ENCODE results near the gene GORASP2. TPM values are rescaled to one million over a fixed set of nuclear protein-coding genes. Genes with fewer than 3 reads are reported as not detected.
A peak's percentile ranks its signal among the peaks of the same experiment; 100 is the strongest.

GORASP2 gene
- total and polyA plus RNA-seq, 2 experiments from 2014 or later: 70.4 to 132 TPM

DNA sequence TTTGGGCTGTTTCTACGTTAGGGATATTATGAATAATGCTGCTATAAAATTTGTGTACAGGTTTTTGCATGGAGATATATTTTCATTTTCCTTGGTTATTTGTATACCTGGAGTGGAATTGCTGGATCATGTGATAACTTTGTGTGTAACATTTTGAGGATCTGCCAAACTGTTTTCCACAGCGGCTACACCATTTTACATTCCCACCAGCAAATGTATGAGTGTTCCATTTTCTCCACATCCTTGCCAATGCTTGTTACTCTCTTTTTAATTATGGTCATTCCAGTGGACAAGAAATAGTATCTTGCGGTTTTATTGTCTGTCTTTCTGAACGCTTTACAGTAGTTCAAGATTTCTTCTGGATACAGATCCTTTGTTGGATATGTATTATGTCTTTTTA is 13.6 kb downstream of the GORASP2 start:
- peaks cover 13% of the 10 kb centered on the region; the same call in 1 of the 2 replicates for H3K4me1 ChIP-seq (ENCODE audit: insufficient read depth)
- H3K9me2 ChIP-seq (ENCODE audit: insufficient read depth): no peaks in the 10 kb centered on the region
- in situ Hi-C loops (cut with MboI): no loop called here
- WGBS, 2 experiments (ENCODE audit: low coverage in 1 of 2, low lambda C conversion rate in 2 of 2, missing lambda C conversion rate in 2 of 2): 57% methylated on average over 4 of the region's 4 CpGs
- peaks cover 100% of the 10 kb centered on the region for H3K79me2 ChIP-seq (ENCODE audit: insufficient read depth)
- H3K36me3 ChIP-seq (ENCODE audit: low read depth): peaks cover 5% of the 10 kb centered on the region; the same call in 1 of the 2 replicates
- DNase-seq: peak; percentile 18
- H3K4me3 ChIP-seq: no peak overlapping the region
- peaks cover 56% of the 10 kb centered on the region; the same call in 1 of the 2 replicates for H4K20me1 ChIP-seq (ENCODE audit: insufficient read depth)
- TF ChIP-seq EZH2 (IDR thresholded peaks at IDR 0.05; ENCODE audit: insufficient read depth, poor library complexity, severe bottlenecking) (no peak), EZH2phosphoT487 (IDR thresholded peaks at IDR 0.05; ENCODE audit: insufficient read depth, low read depth) (no peak)
- H3K27me3 ChIP-seq (replicated peaks; ENCODE audit: insufficient read depth): no peaks in the 10 kb centered on the region
- H3K9ac ChIP-seq: no peak overlapping the region
- no peak overlapping the region for H3K4me2 ChIP-seq (ENCODE audit: unreplicated experiment)
- H3K27ac ChIP-seq: no peak overlapping the region
- H3K9me3 ChIP-seq (ENCODE audit: low read depth): no peaks in the 10 kb centered on the region
- H2AFZ ChIP-seq: no peak overlapping the region
- peaks cover 24% of the 10 kb centered on the region for H3F3A ChIP-seq (ENCODE audit: insufficient read depth)

DNA sequence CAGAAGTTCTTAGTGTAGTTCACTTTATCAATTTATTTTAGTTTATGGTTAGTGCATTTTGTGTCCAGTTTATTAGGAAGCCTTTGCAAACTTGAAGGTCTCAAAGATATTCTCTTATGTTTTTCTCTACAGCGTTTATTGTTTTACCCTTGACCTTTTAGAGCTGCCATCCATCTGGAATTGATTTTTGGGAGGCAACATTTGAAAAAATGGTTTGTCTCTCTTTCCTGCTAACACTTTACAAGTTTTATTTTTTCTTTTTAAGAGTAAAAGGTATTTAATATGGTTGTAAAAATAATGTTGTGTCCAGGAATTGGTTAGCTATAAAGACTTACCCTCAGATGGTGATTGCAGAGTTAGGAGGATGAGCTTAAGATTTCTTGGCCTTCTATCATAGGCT is 14.0 kb downstream of the GORASP2 start:
- peaks cover 4% of the 10 kb centered on the region; the same call in 1 of the 2 replicates for H3K36me3 ChIP-seq (ENCODE audit: low read depth)
- H2AFZ ChIP-seq: no peak overlapping the region
- H3K27me3 ChIP-seq (replicated peaks; ENCODE audit: insufficient read depth): no peaks in the 10 kb centered on the region
- H3K4me2 ChIP-seq (ENCODE audit: unreplicated experiment): no peak overlapping the region
- DNase-seq: no peak
- H3K9me3 ChIP-seq (ENCODE audit: low read depth): no peaks in the 10 kb centered on the region
- WGBS, 2 experiments (ENCODE audit: low coverage in 1 of 2, low lambda C conversion rate in 2 of 2, missing lambda C conversion rate in 2 of 2): 33 to 48% methylated on average over 1 of the region's 1 CpG
- no peaks in the 10 kb centered on the region for H3K9me2 ChIP-seq (ENCODE audit: insufficient read depth)
- H3F3A ChIP-seq (ENCODE audit: insufficient read depth): peaks cover 24% of the 10 kb centered on the region
- H3K79me2 ChIP-seq (ENCODE audit: insufficient read depth): peaks cover 100% of the 10 kb centered on the region
- no peak overlapping the region for H3K27ac ChIP-seq
- no peak overlapping the region for H3K9ac ChIP-seq
- H4K20me1 ChIP-seq (ENCODE audit: insufficient read depth): peaks cover 57% of the 10 kb centered on the region; the same call in 1 of the 2 replicates
- in situ Hi-C loops (cut with MboI): no loop called here
- TF ChIP-seq EZH2 (IDR thresholded peaks at IDR 0.05; ENCODE audit: insufficient read depth, poor library complexity, severe bottlenecking) (no peak), EZH2phosphoT487 (IDR thresholded peaks at IDR 0.05; ENCODE audit: insufficient read depth, low read depth) (no peak)
- H3K4me3 ChIP-seq: no peak overlapping the region
- H3K4me1 ChIP-seq (ENCODE audit: insufficient read depth): peaks cover 13% of the 10 kb centered on the region; the same call in 1 of the 2 replicates

DNA sequence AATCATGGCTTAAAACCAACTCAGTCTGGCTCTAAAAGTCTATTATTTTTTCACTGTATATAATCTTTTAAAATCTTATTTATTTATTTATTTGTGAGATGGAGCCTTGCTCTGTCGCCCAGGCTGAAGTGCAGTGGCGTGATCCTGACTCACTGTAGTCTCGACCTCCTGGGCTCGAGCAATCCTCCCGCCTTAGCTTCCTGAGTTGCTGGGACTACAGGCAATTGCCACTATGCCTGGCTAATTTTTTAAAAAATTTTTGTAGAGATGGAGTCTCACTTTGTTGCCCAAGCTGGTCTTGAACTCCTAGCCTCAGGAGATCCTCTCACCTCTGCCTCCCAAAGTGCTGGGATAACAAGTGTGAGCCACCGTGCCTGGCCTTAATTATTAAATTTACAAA is 14.5 kb downstream of the GORASP2 start:
- TF ChIP-seq EZH2 (IDR thresholded peaks at IDR 0.05; ENCODE audit: insufficient read depth, poor library complexity, severe bottlenecking) (no peak), EZH2phosphoT487 (IDR thresholded peaks at IDR 0.05; ENCODE audit: insufficient read depth, low read depth) (no peak)
- 71 to 76% methylated on average over 6 of the region's 6 CpGs for WGBS, 2 experiments (ENCODE audit: low coverage in 1 of 2, low lambda C conversion rate in 2 of 2, missing lambda C conversion rate in 2 of 2)
- H3K9me2 ChIP-seq (ENCODE audit: insufficient read depth): no peaks in the 10 kb centered on the region
- peaks cover 52% of the 10 kb centered on the region; the same call in 1 of the 2 replicates for H4K20me1 ChIP-seq (ENCODE audit: insufficient read depth)
- H3K9me3 ChIP-seq (ENCODE audit: low read depth): no peaks in the 10 kb centered on the region
- peaks cover 24% of the 10 kb centered on the region for H3F3A ChIP-seq (ENCODE audit: insufficient read depth)
- in situ Hi-C loops (cut with MboI): no loop called here
- H3K4me3 ChIP-seq: no peak overlapping the region
- H3K27me3 ChIP-seq (replicated peaks; ENCODE audit: insufficient read depth): no peaks in the 10 kb centered on the region
- DNase-seq: no peak
- H3K9ac ChIP-seq: no peak overlapping the region
- peaks cover 100% of the 10 kb centered on the region for H3K79me2 ChIP-seq (ENCODE audit: insufficient read depth)
- no peak overlapping the region for H3K4me2 ChIP-seq (ENCODE audit: unreplicated experiment)
- no peak overlapping the region for H2AFZ ChIP-seq
- H3K27ac ChIP-seq: no peak overlapping the region
- peaks cover 13% of the 10 kb centered on the region; the same call in 1 of the 2 replicates for H3K4me1 ChIP-seq (ENCODE audit: insufficient read depth)
- H3K36me3 ChIP-seq (ENCODE audit: low read depth): no peaks in the 10 kb centered on the region

DNA sequence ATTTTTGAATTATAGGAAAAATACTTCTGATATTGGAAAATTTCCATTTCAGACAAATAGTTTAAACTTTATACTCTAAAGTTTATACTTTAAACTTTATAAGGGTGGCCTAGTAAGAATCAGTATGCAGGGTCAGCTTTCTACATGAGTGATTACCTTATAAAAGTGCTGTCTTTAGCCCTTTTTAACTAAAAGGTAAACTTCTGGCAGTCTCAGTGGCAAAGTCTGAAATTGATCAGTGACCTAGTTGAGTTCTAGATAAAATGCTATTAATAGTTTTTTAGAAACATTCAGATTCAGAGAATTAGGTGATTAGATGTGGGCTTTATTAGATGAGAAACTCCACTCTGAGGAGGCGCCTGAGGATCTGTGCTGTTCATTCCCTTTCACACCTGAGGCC is 15.5 kb downstream of the GORASP2 start:
- Histone ChIP-seq H3K79me2 (ENCODE audit: insufficient read depth) (peaks cover 100% of the 10 kb centered on the region), H3K4me2 (ENCODE audit: unreplicated experiment) (no peak overlapping the region), H3K4me1 (ENCODE audit: insufficient read depth) (peaks cover 21% of the 10 kb centered on the region), H3K9me3 (ENCODE audit: low read depth) (no peaks in the 10 kb centered on the region), H3K9ac (no peak overlapping the region), H3K27me3 (replicated peaks; ENCODE audit: insufficient read depth) (no peaks in the 10 kb centered on the region), H3K27ac (no peak overlapping the region), H4K20me1 (ENCODE audit: insufficient read depth) (peaks cover 47% of the 10 kb centered on the region; the same call in 1 of the 2 replicates), H3K4me3 (no peak overlapping the region), H2AFZ (no peak overlapping the region), H3F3A (ENCODE audit: insufficient read depth) (peaks cover 24% of the 10 kb centered on the region), H3K36me3 (ENCODE audit: low read depth) (peaks cover 8% of the 10 kb centered on the region), H3K9me2 (ENCODE audit: insufficient read depth) (no peaks in the 10 kb centered on the region)
- in situ Hi-C loops (cut with MboI): no loop called here
- TF ChIP-seq EZH2 (IDR thresholded peaks at IDR 0.05; ENCODE audit: insufficient read depth, poor library complexity, severe bottlenecking): no peak
- no peak for TF ChIP-seq EZH2phosphoT487 (IDR thresholded peaks at IDR 0.05; ENCODE audit: insufficient read depth, low read depth)
- DNase-seq: no peak
- WGBS, 2 experiments (ENCODE audit: low coverage in 1 of 2, low lambda C conversion rate in 2 of 2, missing lambda C conversion rate in 2 of 2): 100% methylated on average over 1 of the region's 1 CpG
